ENCODE results near the gene INSC. TPM values are rescaled to one million over a fixed set of nuclear protein-coding genes. Genes with fewer than 3 reads are reported as not detected.

Gene INSC
- total RNA-seq, 1 experiment from 2014 or later, result 1.0 TPM

- CTCF ChIA-PET, result no interaction called here
- Histone ChIP-seq H3K27ac (ENCODE audit: low read depth, low read length, poor library complexity, severe bottlenecking) (no peak overlapping the region), H3K4me1 (ENCODE audit: insufficient read depth, low read length, poor library complexity, severe bottlenecking) (no peaks in the 10 kb centered on the region), H3K27me3 (replicated peaks; ENCODE audit: insufficient read depth, low read depth, low read length, poor library complexity) (no peaks in the 10 kb centered on the region), H3K4me3 (ENCODE audit: low read depth, low read length, poor library complexity, severe bottlenecking) (no peak overlapping the region), H3K9me3 (ENCODE audit: low read depth, low read length, poor library complexity, severe bottlenecking) (no peaks in the 10 kb centered on the region), H3K36me3 (ENCODE audit: insufficient read depth, low read length, poor library complexity, severe bottlenecking) (no peaks in the 10 kb centered on the region)
- TF ChIP-seq CTCF (conservative IDR thresholded peaks at IDR 0.05; ENCODE audit: low read depth, low read length), result no peak
- no peak for TF ChIP-seq EZH2 (IDR thresholded peaks at IDR 0.05; ENCODE audit: borderline replicate concordance, low read depth, low read length, poor library complexity, severe bottlenecking)
- intact Hi-C loops (cut with micrococcal nuclease; ENCODE audit: unreplicated experiment), result no loop called here
- BruUV-seq (replicated peaks), result no TSS peak
- POLR2A ChIA-PET (ENCODE audit: low non-redundant PET), result no interaction called here
- DNase-seq (ENCODE audit: low spot score), result no peak
These were observed 42.5 kb downstream of the INSC start for GRCh38 chr11:15157181-15157580.

GRCh38 chr11:15157606-15158137 is 42.9 kb downstream of the INSC start:
- Histone ChIP-seq H3K9me3 (ENCODE audit: low read depth, low read length, poor library complexity, severe bottlenecking) (no peaks in the 10 kb centered on the region), H3K36me3 (ENCODE audit: insufficient read depth, low read length, poor library complexity, severe bottlenecking) (no peaks in the 10 kb centered on the region), H3K27ac (ENCODE audit: low read depth, low read length, poor library complexity, severe bottlenecking) (no peak overlapping the region), H3K4me3 (ENCODE audit: low read depth, low read length, poor library complexity, severe bottlenecking) (no peak overlapping the region), H3K27me3 (replicated peaks; ENCODE audit: insufficient read depth, low read depth, low read length, poor library complexity) (no peaks in the 10 kb centered on the region), H3K4me1 (ENCODE audit: insufficient read depth, low read length, poor library complexity, severe bottlenecking) (no peaks in the 10 kb centered on the region)
- no TSS peak for BruUV-seq (replicated peaks)
- POLR2A ChIA-PET (ENCODE audit: low non-redundant PET), result no interaction called here
- DNase-seq (ENCODE audit: low spot score), result no peak
- intact Hi-C loops (cut with micrococcal nuclease; ENCODE audit: unreplicated experiment), result no loop called here
- TF ChIP-seq CTCF (conservative IDR thresholded peaks at IDR 0.05; ENCODE audit: low read depth, low read length), result no peak
- no peak for TF ChIP-seq EZH2 (IDR thresholded peaks at IDR 0.05; ENCODE audit: borderline replicate concordance, low read depth, low read length, poor library complexity, severe bottlenecking)
- CTCF ChIA-PET, result no interaction called here

- no peak for TF ChIP-seq CTCF (conservative IDR thresholded peaks at IDR 0.05; ENCODE audit: low read depth, low read length)
- no peaks in the 10 kb centered on the region for H3K4me1 ChIP-seq (ENCODE audit: insufficient read depth, low read length, poor library complexity, severe bottlenecking)
- no peaks in the 10 kb centered on the region for H3K27me3 ChIP-seq (replicated peaks; ENCODE audit: insufficient read depth, low read depth, low read length, poor library complexity)
- H3K4me3 ChIP-seq (ENCODE audit: low read depth, low read length, poor library complexity, severe bottlenecking), result no peak overlapping the region
- H3K9me3 ChIP-seq (ENCODE audit: low read depth, low read length, poor library complexity, severe bottlenecking), result no peaks in the 10 kb centered on the region
- no peaks in the 10 kb centered on the region for H3K36me3 ChIP-seq (ENCODE audit: insufficient read depth, low read length, poor library complexity, severe bottlenecking)
- ChIA-PET CTCF (interaction anchor here (0.7 kb wide), 1 partner anchor 314 kb away, joined by 3 read pairs; no protein-coding TSS in a partner anchor), POLR2A (ENCODE audit: low non-redundant PET) (no interaction called here)
- intact Hi-C loops (cut with micrococcal nuclease; ENCODE audit: unreplicated experiment), result no loop called here
- no TSS peak for BruUV-seq (replicated peaks)
- H3K27ac ChIP-seq (ENCODE audit: low read depth, low read length, poor library complexity, severe bottlenecking), result no peak overlapping the region
- DNase-seq (ENCODE audit: low spot score), result no peak
These were observed 43.8 kb downstream of the INSC start for GRCh38 chr11:15158351-15159015.

Data from A673 (cell line).